CD4-positive, alpha-beta T cell treated with Interleukin-4 for 4 hours (primary cell): Measurements from ENCODE around the gene AGO4.
A peak's percentile ranks its signal among the peaks of the same experiment; 100 is the strongest.
"Not testable (repeated sequence)": the region's sequence is repeated elsewhere in the genome, so short reads cannot be mapped to it uniquely, and the experiment has no call there.

Source experiments
- DNase-seq: peaks from one replicate; pipeline ENCODE4 v3.0.0-alpha.2; 2020

Gene AGO4

GRCh38 chr1:35869245-35869950, 61.6 kb downstream of the AGO4 start:
- DNase-seq: not testable (repeated sequence)

GRCh38 chr1:35870651-35871309, 63.0 kb downstream of the AGO4 start:
- DNase-seq: no peak

GRCh38 chr1:35873243-35873750, 65.5 kb downstream of the AGO4 start:
- DNase-seq: no peak

- DNase-seq: not testable (repeated sequence)
Measured at GRCh38 chr1:35874115-35874514, 66.3 kb downstream of the AGO4 start.

GRCh38 chr1:35876988-35877387, 69.2 kb downstream of the AGO4 start:
- DNase-seq: no peak

- DNase-seq: no peak
Measured at GRCh38 chr1:35881850-35882273, 74.0 kb downstream of the AGO4 start.

DNA sequence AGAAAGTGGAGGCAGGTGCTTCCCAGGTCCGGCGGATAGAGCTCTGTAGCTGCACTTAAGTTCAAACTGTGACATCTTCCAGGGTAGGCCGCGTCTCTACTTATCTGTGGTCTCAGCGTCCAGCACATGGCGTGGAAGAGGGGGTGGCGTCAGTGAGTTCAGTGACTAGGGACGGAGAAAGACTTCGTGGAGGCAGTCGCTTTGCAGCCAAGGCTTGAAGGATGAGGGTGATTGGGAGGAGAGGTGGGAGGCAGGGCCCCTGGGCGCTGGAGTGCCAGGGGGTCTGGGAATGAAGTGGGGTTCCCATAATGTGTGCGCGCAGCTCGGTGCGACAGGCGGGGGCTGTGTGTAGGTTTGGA, 74.7 kb downstream of the AGO4 start:
- DNase-seq: no peak

GRCh38 chr1:35882945-35883634, 75.3 kb downstream of the AGO4 start, which contains the start of gene AGO1:
Gene AGO1 (plus strand): TSS chr1:35883209. CDS start chr1:35883422, 213 bp downstream.
- DNase-seq: peak; percentile 96

DNA sequence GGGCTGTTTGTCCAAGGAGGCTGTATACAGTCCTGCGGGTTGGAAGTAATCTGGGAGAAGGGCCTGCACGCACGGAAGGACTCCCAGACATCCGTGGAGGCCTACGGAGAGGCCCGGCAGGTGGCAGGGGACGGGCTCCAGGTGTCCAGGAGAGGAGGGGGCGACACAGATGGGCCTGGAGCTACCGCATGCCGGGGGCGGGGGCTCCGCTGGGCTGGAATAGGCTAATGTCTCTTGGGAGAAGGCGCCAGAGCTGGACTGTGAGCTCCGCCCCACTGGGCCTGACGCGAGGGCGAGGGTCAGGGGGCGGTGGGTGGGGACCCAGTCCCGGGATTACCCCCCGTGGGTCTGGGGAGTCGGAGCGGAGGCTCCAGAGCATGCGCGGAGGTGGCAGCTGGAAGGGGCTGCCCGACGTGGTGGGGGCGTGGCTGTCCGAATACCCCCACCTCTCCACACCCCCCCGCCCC, 75.9 kb downstream of the AGO4 start:
- peak; percentile 24 for DNase-seq

DNA sequence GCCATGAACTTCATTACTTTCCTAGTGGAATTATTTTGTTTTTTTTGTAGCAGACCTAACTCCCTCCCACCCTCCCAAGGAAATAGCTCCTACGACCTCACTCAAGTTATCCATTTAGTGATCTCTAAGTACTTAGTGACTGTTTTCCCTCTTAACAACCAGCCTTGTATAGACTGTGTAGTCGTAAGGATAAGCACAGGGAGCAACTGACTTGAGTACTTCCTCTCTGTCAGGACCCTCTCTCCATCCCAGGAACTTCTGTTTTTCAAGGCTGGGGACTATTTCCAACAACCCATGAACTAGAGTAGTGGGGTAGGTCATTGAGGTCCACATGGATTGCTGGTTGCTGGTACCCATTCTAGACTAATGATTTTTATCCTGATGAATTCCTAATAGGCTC, 77.1 kb downstream of the AGO4 start:
- DNase-seq: no peak

DNA sequence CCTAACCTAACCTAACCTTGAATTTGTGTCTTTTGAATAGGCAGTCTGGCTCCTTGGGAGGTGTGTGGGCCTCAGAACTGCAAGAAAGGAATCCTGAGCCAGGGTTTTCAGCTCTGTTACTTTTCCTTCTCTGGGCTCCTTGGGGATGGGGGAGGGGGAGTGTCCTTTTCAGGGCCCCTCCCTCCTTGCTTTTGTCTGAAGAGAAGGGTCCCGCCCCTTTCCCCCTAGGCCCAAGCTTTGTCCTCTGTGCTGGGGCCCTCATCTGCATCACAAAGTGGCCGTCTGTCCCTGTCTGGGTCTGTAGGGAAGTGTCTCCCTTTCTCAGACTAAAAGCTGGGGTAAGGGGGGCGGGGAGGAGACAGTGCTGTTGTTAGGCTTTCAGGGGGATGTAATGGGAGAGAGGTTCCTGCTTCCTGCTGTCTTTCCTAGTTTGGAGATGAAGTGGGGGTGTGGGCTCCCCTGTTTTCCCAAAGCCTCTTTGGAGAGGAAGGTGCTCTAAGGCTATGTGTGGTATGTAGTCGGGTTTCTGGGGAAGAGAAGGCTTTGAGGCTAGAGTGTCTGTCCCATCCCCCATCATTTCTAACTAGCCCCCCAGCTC, 78.2 kb downstream of the AGO4 start:
- DNase-seq: no peak

DNA sequence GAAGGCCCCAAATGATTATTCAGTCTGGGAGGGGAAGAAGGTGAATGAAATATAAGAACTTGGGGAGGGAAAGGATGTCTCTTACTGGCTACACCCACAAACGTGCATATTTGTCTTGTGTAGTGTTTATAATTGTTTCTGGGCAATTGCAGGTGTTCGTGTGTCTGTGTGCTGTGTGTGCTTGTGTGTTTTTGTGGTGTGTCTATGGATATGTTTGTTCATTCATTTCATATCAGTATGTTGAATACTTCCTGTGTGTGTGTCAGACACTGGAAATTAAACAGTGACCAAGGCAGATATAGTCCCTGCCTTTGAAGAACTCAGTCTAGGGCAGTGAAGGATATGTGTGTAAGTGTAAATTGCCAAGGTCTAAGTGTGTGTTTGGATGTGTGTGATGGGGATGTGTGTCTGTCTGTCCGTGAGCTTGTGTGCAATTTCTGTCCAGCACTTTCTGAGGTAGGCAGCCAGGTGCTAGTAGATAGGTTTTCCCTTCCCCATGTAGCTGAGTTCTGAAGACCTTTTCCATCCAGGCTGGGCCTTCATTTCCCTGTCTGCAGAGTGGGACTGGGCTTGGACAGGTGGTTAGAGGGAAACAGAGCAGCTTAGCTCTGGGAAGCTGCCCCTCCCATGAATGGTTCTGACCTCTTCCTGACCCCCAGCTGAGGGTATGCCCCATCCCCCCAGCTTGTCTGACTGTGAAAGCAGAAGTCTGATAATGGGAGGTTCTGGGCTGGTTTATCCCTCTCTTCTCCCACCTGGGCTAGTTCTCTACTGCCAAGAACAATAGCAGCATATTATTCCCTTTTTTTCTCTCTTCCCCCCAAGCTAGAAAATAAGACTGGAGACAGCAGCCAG, 79.0 kb downstream of the AGO4 start:
- no peak for DNase-seq

DNA sequence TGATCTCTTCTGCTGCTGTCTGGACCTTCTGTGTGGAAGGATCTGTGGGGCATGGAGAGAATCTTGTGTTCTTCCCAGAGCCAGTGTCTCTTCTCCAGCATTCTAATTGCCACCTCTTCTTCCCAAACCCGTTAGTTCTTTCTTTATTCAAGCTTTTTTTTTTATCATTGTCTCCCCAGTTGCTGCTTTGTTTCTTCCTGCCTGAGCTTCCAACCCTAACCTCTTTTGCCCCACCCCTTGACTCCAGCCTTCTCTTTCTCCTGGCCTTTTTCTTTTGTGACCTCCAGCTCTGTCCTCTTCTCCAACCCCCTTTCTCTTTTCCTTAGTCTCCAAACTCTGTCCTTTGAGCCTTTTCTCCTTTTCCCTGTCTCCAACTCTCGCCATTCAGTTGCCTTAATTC, 79.7 kb downstream of the AGO4 start:
- no peak for DNase-seq

GRCh38 chr1:35888255-35888654, 80.4 kb downstream of the AGO4 start:
- DNase-seq: no peak

- DNase-seq: not testable (repeated sequence)
Measured at GRCh38 chr1:35888981-35889380, 81.2 kb downstream of the AGO4 start.

GRCh38 chr1:35893051-35893879, 85.4 kb downstream of the AGO4 start:
- DNase-seq: no peak

DNA sequence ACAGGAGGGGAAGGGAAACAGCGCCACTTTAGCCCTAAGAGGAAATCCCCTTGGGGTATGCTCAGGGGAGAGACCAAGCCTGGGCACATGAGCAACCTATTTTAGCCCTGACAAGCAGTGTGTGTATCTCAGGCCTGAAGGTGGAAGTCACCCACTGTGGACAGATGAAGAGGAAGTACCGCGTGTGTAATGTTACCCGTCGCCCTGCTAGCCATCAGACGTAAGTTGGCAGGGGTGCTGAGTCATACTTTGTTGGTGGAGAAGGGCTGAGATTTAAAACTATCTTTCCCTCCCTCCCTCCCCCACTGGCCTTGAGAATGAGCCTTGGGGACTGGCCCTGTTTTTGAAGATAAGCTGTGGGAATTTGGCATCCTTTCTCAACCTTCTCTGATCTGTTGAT, 86.4 kb downstream of the AGO4 start:
- DNase-seq: peak; percentile 4

- DNase-seq: no peak
Measured at GRCh38 chr1:35894656-35895055, 86.8 kb downstream of the AGO4 start.

DNA sequence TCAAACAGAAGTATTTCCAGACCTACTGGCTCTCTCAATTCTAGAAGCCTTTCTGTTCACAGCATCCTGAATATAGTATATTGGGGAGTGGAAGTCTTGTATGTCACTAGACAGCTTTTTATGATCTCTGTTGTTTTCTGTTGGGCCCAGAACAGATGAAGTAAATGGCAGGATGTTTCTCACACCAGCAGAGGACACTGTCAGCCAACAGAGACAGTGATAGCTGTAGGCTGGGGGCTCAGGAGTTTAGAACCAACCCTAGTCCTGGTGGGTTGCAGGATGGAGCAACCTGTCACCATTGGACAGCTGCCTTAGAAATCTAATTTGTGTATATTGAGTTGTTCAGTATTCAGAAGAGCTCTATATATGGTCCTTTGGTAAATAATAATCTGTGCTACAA, 92.1 kb downstream of the AGO4 start:
- no peak for DNase-seq

DNA sequence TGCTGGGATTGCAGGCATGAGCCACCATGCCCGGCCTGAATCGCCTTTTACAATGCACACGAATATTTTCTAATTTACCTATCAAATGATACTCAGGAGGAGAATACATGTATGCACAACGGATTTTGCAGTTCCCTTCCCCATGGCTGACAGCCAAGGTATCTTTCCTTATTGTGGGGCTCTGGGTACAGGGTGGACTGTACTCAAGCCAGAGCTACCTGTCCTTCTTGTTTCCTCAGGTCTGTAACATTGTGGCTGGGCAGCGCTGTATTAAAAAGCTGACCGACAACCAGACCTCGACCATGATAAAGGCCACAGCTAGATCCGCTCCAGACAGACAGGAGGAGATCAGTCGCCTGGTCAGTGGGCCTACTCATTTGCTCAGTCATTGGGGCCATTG, 93.4 kb downstream of the AGO4 start:
- DNase-seq: no peak

GRCh38 chr1:35902671-35903070, 94.9 kb downstream of the AGO4 start:
- DNase-seq: no peak
